ENCODE results near the gene UCHL3. TPM values are rescaled to one million over a fixed set of nuclear protein-coding genes. Genes with fewer than 3 reads are reported as not detected.
"Not testable (repeated sequence)": the region's sequence is repeated elsewhere in the genome, so short reads cannot be mapped to it uniquely, and the experiment has no call there.

The UCHL3 gene
- total RNA-seq, 1 donor from 2014 or later, result 34.3 TPM

DNA sequence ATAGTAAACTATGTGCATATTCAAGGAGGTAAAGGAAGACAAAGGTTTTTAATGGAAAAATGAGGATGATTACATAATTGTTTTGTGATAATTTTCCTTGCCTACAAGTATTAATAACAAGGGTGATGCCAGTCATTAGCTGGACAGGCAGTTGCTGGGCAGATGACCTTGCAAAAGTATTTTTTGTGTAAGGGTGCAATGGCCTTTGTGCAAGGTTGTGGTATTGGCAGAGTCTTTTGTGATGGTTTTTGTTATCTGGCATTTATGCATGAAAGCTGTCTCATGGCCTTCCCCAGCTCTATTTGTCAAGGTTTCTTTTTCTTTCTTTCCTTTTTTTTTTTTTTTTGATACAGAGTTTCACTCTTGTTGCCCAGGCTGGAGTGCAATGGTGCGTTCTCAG is 7.6 kb upstream of the UCHL3 start:
- Mint-ChIP-seq H3K9me3 (no peaks in the 10 kb centered on the region), H3K27me3 (ENCODE audit: low read depth) (no peaks in the 10 kb centered on the region), H3K27ac (ENCODE audit: unreplicated experiment) (no peak overlapping the region), H3K4me3 (peak overlapping the region; percentile 41), H3K36me3 (ENCODE audit: low read depth) (no peaks in the 10 kb centered on the region), H3K4me1 (peaks cover 15% of the 10 kb centered on the region)
- no peak for TF ChIP-seq CTCF (conservative IDR thresholded peaks at IDR 0.05)
- no peak for DNase-seq (ENCODE audit: low read depth, low spot score)

DNA sequence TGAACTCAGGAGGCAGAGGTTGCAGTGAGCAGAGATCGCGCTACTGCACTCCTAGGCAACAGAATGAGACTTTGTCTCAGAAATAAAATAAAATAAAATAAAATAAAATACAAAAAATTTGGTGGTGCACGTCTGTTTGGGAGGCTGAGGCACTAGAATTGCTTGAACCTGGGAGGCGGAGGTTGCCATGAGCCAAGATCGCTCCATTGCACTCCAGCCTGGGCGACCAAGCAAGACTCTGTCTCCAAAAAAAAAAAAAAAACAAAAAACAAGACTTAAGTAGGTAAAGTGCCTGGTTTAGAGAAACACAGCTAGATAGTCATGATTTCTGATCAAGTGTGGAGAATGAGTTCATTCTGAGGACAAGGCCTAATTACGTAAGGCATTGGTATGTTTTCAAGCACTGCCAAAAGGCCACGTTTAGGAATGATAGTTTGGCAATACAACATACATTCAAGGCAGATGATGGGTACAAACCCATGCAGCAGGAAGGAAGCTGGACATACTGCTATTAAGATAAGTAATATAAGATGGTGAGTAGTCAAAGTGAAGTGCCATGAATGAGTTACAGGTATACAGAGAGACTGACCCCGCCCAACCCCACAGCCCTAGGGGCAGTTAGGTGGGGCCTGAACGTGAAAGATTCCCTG is 4.8 kb upstream of the UCHL3 start:
- Mint-ChIP-seq H3K27ac (ENCODE audit: unreplicated experiment) (no peak overlapping the region), H3K9me3 (no peaks in the 10 kb centered on the region), H3K4me3 (no peak overlapping the region), H3K27me3 (ENCODE audit: low read depth) (no peaks in the 10 kb centered on the region), H3K4me1 (peaks cover 16% of the 10 kb centered on the region), H3K36me3 (ENCODE audit: low read depth) (no peaks in the 10 kb centered on the region)
- no peak for DNase-seq (ENCODE audit: low read depth, low spot score)
- TF ChIP-seq CTCF (conservative IDR thresholded peaks at IDR 0.05), result no peak

DNA sequence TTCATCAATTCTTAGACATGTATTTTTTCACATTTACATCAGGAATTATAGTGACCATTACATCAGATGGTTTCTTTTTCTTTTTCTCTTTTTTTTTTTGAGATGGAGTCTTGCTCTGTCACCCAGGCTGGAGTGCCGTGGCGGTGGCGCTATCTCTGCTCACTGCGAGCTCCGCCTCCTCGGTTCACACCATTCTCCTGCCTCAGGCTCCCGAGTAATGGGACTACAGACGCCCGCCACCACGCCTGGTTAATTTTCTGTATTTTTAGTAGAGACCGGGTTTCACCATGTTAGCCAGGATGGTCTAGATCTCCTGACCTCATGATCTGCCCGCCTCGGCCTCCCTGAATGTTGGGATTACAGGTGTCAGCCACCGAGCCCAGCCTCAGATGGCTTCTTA is 4.2 kb upstream of the UCHL3 start:
- H3K36me3 Mint-ChIP-seq (ENCODE audit: low read depth); H3K27ac Mint-ChIP-seq (ENCODE audit: unreplicated experiment); H3K9me3 Mint-ChIP-seq; H3K27me3 Mint-ChIP-seq (ENCODE audit: low read depth); H3K4me3 Mint-ChIP-seq; DNase-seq (ENCODE audit: low read depth, low spot score): not testable (repeated sequence)
- peaks cover 20% of the 10 kb centered on the region for H3K4me1 Mint-ChIP-seq

DNA sequence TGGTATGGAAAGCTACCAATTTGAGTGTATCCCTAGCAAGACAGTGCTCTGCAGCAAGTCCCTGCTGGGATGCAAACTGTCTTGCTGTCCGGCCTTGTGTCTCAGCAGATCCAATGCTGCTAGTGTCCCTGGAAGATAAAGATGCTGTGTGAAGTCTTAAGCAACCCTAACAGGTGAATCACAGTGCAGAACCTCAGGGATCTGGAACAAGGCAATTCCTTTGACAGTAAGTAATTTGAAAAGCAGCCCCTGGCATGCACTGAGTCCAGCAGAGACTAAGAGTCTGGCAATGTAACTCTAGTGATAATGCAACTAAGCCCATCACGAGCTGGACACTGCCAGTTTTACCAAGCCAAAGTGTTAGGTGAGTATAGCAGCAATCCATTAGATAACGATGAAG is 1.7 kb upstream of the UCHL3 start:
- DNase-seq (ENCODE audit: low read depth, low spot score), result no peak
- Mint-ChIP-seq H3K27me3 (ENCODE audit: low read depth) (no peaks in the 10 kb centered on the region), H3K9me3 (no peaks in the 10 kb centered on the region), H3K36me3 (ENCODE audit: low read depth) (no peaks in the 10 kb centered on the region), H3K4me1 (peaks cover 27% of the 10 kb centered on the region), H3K4me3 (peak overlapping the region; percentile 69), H3K27ac (ENCODE audit: unreplicated experiment) (no peak overlapping the region)
- no peak for TF ChIP-seq CTCF (conservative IDR thresholded peaks at IDR 0.05)

- peak overlapping the region; percentile 93 for H3K27ac Mint-ChIP-seq (ENCODE audit: unreplicated experiment)
- peaks cover 27% of the 10 kb centered on the region for H3K4me1 Mint-ChIP-seq
- no peak for TF ChIP-seq CTCF (conservative IDR thresholded peaks at IDR 0.05)
- H3K4me3 Mint-ChIP-seq, result peak overlapping the region; percentile 97
- H3K9me3 Mint-ChIP-seq, result no peaks in the 10 kb centered on the region
- H3K36me3 Mint-ChIP-seq (ENCODE audit: low read depth), result peaks cover 9% of the 10 kb centered on the region
- H3K27me3 Mint-ChIP-seq (ENCODE audit: low read depth), result no peaks in the 10 kb centered on the region
- DNase-seq (ENCODE audit: low read depth, low spot score), result no peak
These were observed 572 bp downstream of the UCHL3 start for GRCh38 chr13:75550159-75550567.

GRCh38 chr13:75554464-75554863 is 4.9 kb downstream of the UCHL3 start:
- DNase-seq (ENCODE audit: low read depth, low spot score), result no peak
- no peak for TF ChIP-seq CTCF (conservative IDR thresholded peaks at IDR 0.05)
- Mint-ChIP-seq H3K27ac (ENCODE audit: unreplicated experiment) (no peak overlapping the region), H3K27me3 (ENCODE audit: low read depth) (no peaks in the 10 kb centered on the region), H3K9me3 (peaks cover 2% of the 10 kb centered on the region), H3K4me1 (peaks cover 16% of the 10 kb centered on the region), H3K4me3 (no peak overlapping the region), H3K36me3 (ENCODE audit: low read depth) (peaks cover 13% of the 10 kb centered on the region)

All from neural crest cell (in vitro differentiated cells).